NCI-H774 (cell line): ENCODE results near the gene MRPL24.

Source experiments
- DNase-seq: peaks from one replicate; lab custom pipeline; 2025; lab: John Stamatoyannopoulos, UW

MRPL24 gene

GRCh38 chr1:156692441-156692924 is 48.4 kb downstream of the MRPL24 start:
- DNase-seq: no peak

- DNase-seq: no peak
These were observed 49.0 kb downstream of the MRPL24 start for GRCh38 chr1:156691665-156692440.

DNA sequence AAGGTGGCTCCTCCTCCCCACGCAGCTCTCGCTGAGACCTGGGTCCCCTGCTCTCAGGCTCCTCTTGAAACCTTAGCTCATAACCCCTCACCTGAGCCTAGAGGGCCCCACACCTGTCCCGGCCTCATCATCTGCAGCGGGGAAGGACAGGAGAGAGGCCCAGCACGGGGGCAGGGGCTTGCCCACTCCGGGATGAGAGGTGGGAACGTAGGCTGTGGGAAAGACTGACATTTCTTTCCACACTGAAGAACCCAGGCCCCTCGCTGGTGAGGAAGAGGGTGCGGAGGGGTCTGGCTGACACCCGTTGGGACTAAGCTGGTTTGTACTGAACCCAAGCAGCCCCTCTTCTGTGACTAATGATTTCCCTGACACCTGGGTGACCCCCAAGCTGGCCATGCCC is 49.7 kb downstream of the MRPL24 start:
- DNase-seq: no peak

GRCh38 chr1:156690675-156691036 is 50.2 kb downstream of the MRPL24 start:
- no peak for DNase-seq

GRCh38 chr1:156689953-156690674 is 50.8 kb downstream of the MRPL24 start:
- no peak for DNase-seq

- peak; percentile 55 for DNase-seq
These were observed 51.6 kb downstream of the MRPL24 start for GRCh38 chr1:156689035-156689952.
